HG03139 (cell line): ENCODE measurements around the gene ADAMTS17.

Experiments
- ATAC-seq: cut with Tn5 transposase; IDR thresholded peaks from one replicate; pipeline ENCODE4 v1.9.1; 2021; ENCODE audit not compliant: unreplicated experiment

The ADAMTS17 gene

GRCh38 chr15:100341750-100342560 is at the start of gene ADAMTS17:
ADAMTS17 (minus strand) TSS chr15:100341975; CDS start chr15:100341899, 76 bp downstream.
- peak; percentile 94 for ATAC-seq

- no peak for ATAC-seq
Measured at GRCh38 chr15:100385300-100386050, 43.7 kb upstream of the ADAMTS17 start.

GRCh38 chr15:100384108-100384410 is 42.3 kb upstream of the ADAMTS17 start:
- ATAC-seq, result no peak

GRCh38 chr15:100383302-100384107 is 41.7 kb upstream of the ADAMTS17 start:
- no peak for ATAC-seq

- ATAC-seq, result no peak
Measured at GRCh38 chr15:100373942-100374341, 32.2 kb upstream of the ADAMTS17 start.

- no peak for ATAC-seq
Measured at GRCh38 chr15:100373120-100373896, 31.5 kb upstream of the ADAMTS17 start.

- ATAC-seq, result no peak
Measured at GRCh38 chr15:100372739-100373119, 31.0 kb upstream of the ADAMTS17 start.

GRCh38 chr15:100355342-100355741 is 13.6 kb upstream of the ADAMTS17 start:
- no peak for ATAC-seq

- ATAC-seq, result no peak
Measured at GRCh38 chr15:100353449-100353848, 11.7 kb upstream of the ADAMTS17 start.

- ATAC-seq, result no peak
Measured at GRCh38 chr15:100350434-100351226, 8.9 kb upstream of the ADAMTS17 start.

- ATAC-seq, result peak; percentile 97
Measured at GRCh38 chr15:100349696-100350433, 8.1 kb upstream of the ADAMTS17 start.

- no peak for ATAC-seq
Measured at GRCh38 chr15:100349321-100349695, 7.5 kb upstream of the ADAMTS17 start.

- ATAC-seq, result no peak
Measured at GRCh38 chr15:100348578-100348977, 6.8 kb upstream of the ADAMTS17 start.

- ATAC-seq, result no peak
Measured at GRCh38 chr15:100346866-100347512, 5.2 kb upstream of the ADAMTS17 start.

GRCh38 chr15:100345438-100345837 is 3.7 kb upstream of the ADAMTS17 start:
- no peak for ATAC-seq

GRCh38 chr15:100343251-100343650 is 1.5 kb upstream of the ADAMTS17 start:
- no peak for ATAC-seq

GRCh38 chr15:100341239-100341749 is 481 bp downstream of the ADAMTS17 start:
- peak; percentile 16 for ATAC-seq

GRCh38 chr15:100340721-100341238 is 995 bp downstream of the ADAMTS17 start:
- ATAC-seq, result no peak
